ENCODE data around the gene NANOS1.

NANOS1 gene

DNA sequence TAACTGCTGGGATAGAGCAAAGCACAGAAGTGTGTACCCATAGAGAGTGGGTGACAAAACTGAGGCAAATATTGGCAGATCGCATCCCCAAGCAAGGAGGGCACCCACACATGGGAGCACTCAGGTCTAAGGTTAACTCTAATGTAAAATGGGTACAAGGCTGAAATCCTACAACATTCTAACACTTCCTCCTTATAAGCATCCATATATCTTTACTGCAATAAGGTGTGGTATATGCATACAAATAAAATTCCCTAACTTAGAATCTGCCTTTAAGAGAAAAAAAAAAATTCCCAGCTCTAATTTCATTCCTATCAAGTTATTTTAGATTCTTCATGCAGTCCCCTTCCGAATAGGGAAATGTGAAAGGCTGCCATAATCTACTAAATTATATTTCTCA, 32.4 kb downstream of the NANOS1 start:
- no peak for DNase-seq

GRCh38 chr10:119070395-119071165, 41.1 kb downstream of the NANOS1 start:
- no peak for DNase-seq

- no peak for DNase-seq
These were observed 44.1 kb downstream of the NANOS1 start for GRCh38 chr10:119073584-119073983.

- DNase-seq: no peak
These were observed 49.1 kb downstream of the NANOS1 start for GRCh38 chr10:119078422-119079179.

GRCh38 chr10:119079599-119080520, 50.3 kb downstream of the NANOS1 start:
- DNase-seq: peak; percentile 8 to 30

- peak; percentile 54 to 82 for DNase-seq
These were observed 51.2 kb downstream of the NANOS1 start, which contains the start of gene EIF3A for GRCh38 chr10:119080521-119081259. TSS of gene EIF3A (minus strand) at chr10:119080817. CDS start at chr10:119080676, 141 bp downstream.
